H9 (cell line): ENCODE measurements around the gene NPB. TPM values are rescaled to one million over a fixed set of nuclear protein-coding genes. Genes with fewer than 3 reads are reported as not detected.

Experiments used
- DNase-seq: peaks from one replicate; pipeline ENCODE4 v3.0.0-alpha.2; 2017
- H2AFZ ChIP-seq: one replicate; pipeline ENCODE4 v1.6.1; 2013; ENCODE audit warnings: mild to moderate bottlenecking, low read length, control low read depth, moderate library complexity
- H2AK5ac ChIP-seq: 2 replicates; pipeline ENCODE4 v1.6.1; 2013; ENCODE audit warnings: low read length, control low read depth, mixed read lengths; ENCODE audit not compliant: insufficient read length
- H2BK120ac ChIP-seq: one replicate; pipeline ENCODE4 v1.6.1; 2013; ENCODE audit warnings: low read depth, mild to moderate bottlenecking, low read length, control low read depth, inconsistent platforms; ENCODE audit not compliant: poor library complexity, severe bottlenecking
- H2BK12ac ChIP-seq: 2 replicates; pipeline ENCODE4 v1.6.1; 2013; ENCODE audit warnings: low read length, control low read depth, mixed read lengths, low read depth; ENCODE audit not compliant: insufficient read length
- H2BK15ac ChIP-seq: 2 replicates; pipeline ENCODE4 v1.6.1; 2013; ENCODE audit warnings: low read depth, low read length, control low read depth
- H2BK20ac ChIP-seq: one replicate; pipeline ENCODE4 v1.6.1; 2013; ENCODE audit warnings: low read depth, mild to moderate bottlenecking, low read length, control low read depth, inconsistent platforms; ENCODE audit not compliant: poor library complexity, severe bottlenecking
- H2BK5ac ChIP-seq: 2 replicates; pipeline ENCODE4 v1.6.1; 2013; ENCODE audit warnings: low read length, control low read depth, mixed read lengths; ENCODE audit not compliant: insufficient read length
- H3K14ac ChIP-seq: 2 replicates; pipeline ENCODE4 v1.6.1; 2013; ENCODE audit warnings: low read length, control low read depth; ENCODE audit not compliant: insufficient read depth
- H3K18ac ChIP-seq: 2 replicates; pipeline ENCODE4 v1.6.1; 2013; ENCODE audit warnings: low read depth, mild to moderate bottlenecking, mixed read lengths, low read length, control low read depth; ENCODE audit not compliant: insufficient read length
- H3K23ac ChIP-seq: 2 replicates; pipeline ENCODE4 v1.6.1; 2013; ENCODE audit warnings: low read length, control low read depth, mixed read lengths, low read depth; ENCODE audit not compliant: insufficient read length
- H3K23me2 ChIP-seq: 2 replicates; pipeline ENCODE4 v1.6.1; 2013; ENCODE audit warnings: low read depth, mild to moderate bottlenecking, mixed read lengths, low read length, control low read depth; ENCODE audit not compliant: insufficient read length, poor library complexity, severe bottlenecking
- H3K27ac ChIP-seq: 2 replicates; pipeline ENCODE4 v1.5.1; 2013; ENCODE audit warnings: low read length, control low read depth, mixed read lengths, low read depth; ENCODE audit not compliant: insufficient read length
- H3K27me3 ChIP-seq: 2 replicates; pipeline ENCODE4 v1.6.1; 2013; ENCODE audit warnings: low read length, control low read depth, inconsistent platforms; ENCODE audit not compliant: insufficient read depth
- H3K4ac ChIP-seq: 2 replicates; pipeline ENCODE4 v1.6.1; 2013; ENCODE audit warnings: low read depth, mild to moderate bottlenecking, control low read depth, inconsistent platforms, low read length, moderate library complexity
- H3K4me1 ChIP-seq: 2 replicates; pipeline ENCODE4 v1.6.1; 2013; ENCODE audit warnings: low read length, control low read depth, inconsistent platforms; ENCODE audit not compliant: insufficient read depth
- H3K4me2 ChIP-seq: 2 replicates; pipeline ENCODE4 v1.6.1; 2013; ENCODE audit warnings: low read length, control low read depth, mixed read lengths; ENCODE audit not compliant: insufficient read length, insufficient read depth
- H3K56ac ChIP-seq: 2 replicates; pipeline ENCODE4 v1.6.1; 2013; ENCODE audit warnings: low read depth, mild to moderate bottlenecking, mixed read lengths, low read length, control low read depth; ENCODE audit not compliant: insufficient read length
- H3K79me1 ChIP-seq: 2 replicates; pipeline ENCODE4 v1.6.1; 2013; ENCODE audit warnings: low read depth, mild to moderate bottlenecking, moderate library complexity, low read length, control low read depth, inconsistent platforms; ENCODE audit not compliant: insufficient read depth, poor library complexity, severe bottlenecking
- H3K79me2 ChIP-seq: 2 replicates; pipeline ENCODE4 v1.6.1; 2013; ENCODE audit warnings: low read length, control low read depth, inconsistent platforms; ENCODE audit not compliant: insufficient read depth
- H3K9ac ChIP-seq: 2 replicates; pipeline ENCODE4 v1.6.1; 2013; ENCODE audit warnings: low read length, control low read depth, mixed read lengths; ENCODE audit not compliant: insufficient read length; ENCODE audit errors: extremely low read depth
- H3K9me3 ChIP-seq: one replicate; pipeline ENCODE4 v1.6.1; 2013; ENCODE audit warnings: low read depth, low read length, inconsistent platforms; ENCODE audit not compliant: control insufficient read depth
- H3T11ph ChIP-seq: one replicate; pipeline ENCODE4 v1.6.1; 2013; ENCODE audit warnings: mild to moderate bottlenecking, low read length, control low read depth, inconsistent platforms
- H4K20me1 ChIP-seq: one replicate; pipeline ENCODE4 v1.6.1; 2013; ENCODE audit not compliant: control insufficient read depth, insufficient read length, insufficient read depth
- H4K5ac ChIP-seq: 2 replicates; pipeline ENCODE4 v1.6.1; 2013; ENCODE audit warnings: low read depth, mild to moderate bottlenecking, mixed read lengths, low read length, control low read depth; ENCODE audit not compliant: insufficient read length
- H4K8ac ChIP-seq: replicated peaks from 2 replicates; pipeline ENCODE4 v1.6.1; 2013; ENCODE audit warnings: low read length, control low read depth, mixed read lengths, low read depth; ENCODE audit not compliant: insufficient read length
- H4K91ac ChIP-seq: 2 replicates; pipeline ENCODE4 v1.6.1; 2013; ENCODE audit warnings: low read depth, mild to moderate bottlenecking, moderate library complexity, mixed read lengths, low read length, control low read depth; ENCODE audit not compliant: insufficient read length
- H3K27ac Mint-ChIP-seq, 3 experiments: 2 replicates in 2 of 3; 3 replicates in 1 of 3; pipeline ENCODE4 v1.8.0; 2020 to 2021; ENCODE audit warnings: mixed read lengths in 3 of 3, mild to moderate bottlenecking in 1 of 3, moderate library complexity in 1 of 3
- H3K27me3 Mint-ChIP-seq: 2 replicates; pipeline ENCODE4 v1.8.0; 2021; ENCODE audit warnings: low read depth, mild to moderate bottlenecking, moderate library complexity, mixed read lengths
- H3K36me3 Mint-ChIP-seq, 3 experiments: 2 replicates in 2 of 3; 3 replicates in 1 of 3; pipeline ENCODE4 v1.8.0; 2020 to 2021; ENCODE audit warnings: low read depth in 3 of 3, mixed read lengths in 3 of 3; ENCODE audit not compliant: insufficient read depth in 1 of 3
- H3K4me1 Mint-ChIP-seq, 2 experiments: 2 replicates each; pipeline ENCODE4 v1.8.0; 2020; ENCODE audit warnings: mixed read lengths in 2 of 2
- H3K4me3 Mint-ChIP-seq, 2 experiments: 2 replicates in 1 of 2; 3 replicates in 1 of 2; pipeline ENCODE4 v1.8.0; 2020 to 2021; ENCODE audit warnings: mild to moderate bottlenecking in 2 of 2, mixed read lengths in 2 of 2, moderate library complexity in 1 of 2
- H3K9me3 Mint-ChIP-seq, 2 experiments: 2 replicates in 1 of 2; 3 replicates in 1 of 2; pipeline ENCODE4 v1.8.0; 2020; ENCODE audit warnings: mild to moderate bottlenecking in 2 of 2, mixed read lengths in 2 of 2, moderate library complexity in 1 of 2
- WGBS: extraction: QIAGEN DNeasy Blood & Tissue Kit; methylation state at CpG from one replicate; pipeline ENCODE4 v1.1.7; 2013; ENCODE audit warnings: missing lambda C conversion rate, low lambda C conversion rate, mixed read lengths; ENCODE audit not compliant: insufficient read length; ENCODE audit errors: extremely low coverage; 5-methylcytosine and 5-hydroxymethylcytosine counted together
- total RNA-seq: library from RNA; stranded (reverse); gene quantifications from 2 replicates; pipeline ENCODE4 v1.2.1, GENCODE V29; 2021
- TF ChIP-seq, protein P1 (sequence below): fragments of 200-600 bp; sonication (generic); conservative IDR thresholded peaks from 3 replicates; pipeline ENCODE4 v1.8.0; 2021; ENCODE audit warnings: antibody characterized with exemption, mild to moderate bottlenecking

Gene NPB
- total RNA-seq, 1 experiment from 2014 or later = 2.1 TPM

DNA sequence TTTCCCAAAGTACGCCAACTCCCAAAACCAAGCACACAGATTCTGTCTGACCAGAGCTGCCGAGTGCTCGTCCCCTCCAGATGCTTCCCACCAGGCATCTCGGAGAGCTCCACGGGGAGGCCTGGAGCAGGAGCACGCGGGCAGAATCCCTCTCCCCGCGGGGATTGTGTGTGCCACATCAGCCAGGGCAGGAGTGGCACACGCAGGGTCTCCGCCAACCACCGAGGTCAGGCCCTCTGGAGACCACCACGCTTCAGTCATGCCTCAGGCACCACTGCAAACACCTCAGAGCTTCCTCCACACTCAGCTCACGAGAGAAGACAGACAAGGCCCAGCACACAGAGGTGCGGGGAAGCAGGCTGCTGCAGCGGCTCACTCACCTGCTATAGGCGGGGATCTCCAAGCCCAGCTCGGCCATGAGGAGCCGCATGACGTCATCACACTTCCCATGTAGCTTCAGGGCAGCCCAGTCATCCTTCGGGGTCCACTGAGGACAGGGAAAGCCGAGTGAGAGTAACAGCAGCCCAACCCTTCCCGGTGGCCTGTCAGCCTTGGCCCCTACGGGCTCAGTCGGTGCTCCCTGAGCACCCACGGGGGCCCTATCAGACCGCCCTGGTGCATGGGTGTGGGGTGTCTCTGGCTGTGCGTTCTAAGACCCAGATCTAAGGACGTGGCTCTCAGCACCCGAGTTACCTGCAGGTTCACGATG lies 11.5 kb downstream of the NPB start:
- Histone ChIP-seq H2AFZ (no peak overlapping the region), H3K9me3 (no peaks in the 10 kb centered on the region), H3K18ac (no peak overlapping the region), H2AK5ac (no peak overlapping the region), H2BK15ac (no peak overlapping the region), H3K4ac (no peak overlapping the region), H3K23me2 (peaks cover 11% of the 10 kb centered on the region), H3K23ac (no peak overlapping the region), H3K79me1 (no peaks in the 10 kb centered on the region), H3K4me1 (no peaks in the 10 kb centered on the region), H3K79me2 (no peaks in the 10 kb centered on the region; the same call in 1 of the 2 replicates), H4K20me1 (no peaks in the 10 kb centered on the region), H4K5ac (no peak overlapping the region), H3K4me2 (no peak overlapping the region), H2BK12ac (no peak overlapping the region), H4K8ac (no peak overlapping the region), H2BK5ac (no peak overlapping the region), H3K9ac (no peak overlapping the region), H4K91ac (no peak overlapping the region), H2BK20ac (no peak overlapping the region), H2BK120ac (no peak overlapping the region), H3K56ac (no peak overlapping the region), H3T11ph (no peak overlapping the region), H3K27ac (no peak overlapping the region), H3K27me3 (no peaks in the 10 kb centered on the region), H3K14ac (no peak overlapping the region)
- H3K4me1 Mint-ChIP-seq = peaks cover 11 to 16% of the 10 kb centered on the region in 2 experiments
- DNase-seq = no peak
- no peak overlapping the region for H3K27ac Mint-ChIP-seq
- no CpG with 5 or more reads among the region's 31 CpGs for WGBS
- H3K27me3 Mint-ChIP-seq = no peaks in the 10 kb centered on the region
- no peaks in the 10 kb centered on the region; a peak in 1 of 5 replicates for H3K9me3 Mint-ChIP-seq
- peaks cover 15 to 37% (median 33%) of the 10 kb centered on the region in 3 experiments; a peak in 6 of 7 replicates for H3K36me3 Mint-ChIP-seq
- TF ChIP-seq, protein P1, sequence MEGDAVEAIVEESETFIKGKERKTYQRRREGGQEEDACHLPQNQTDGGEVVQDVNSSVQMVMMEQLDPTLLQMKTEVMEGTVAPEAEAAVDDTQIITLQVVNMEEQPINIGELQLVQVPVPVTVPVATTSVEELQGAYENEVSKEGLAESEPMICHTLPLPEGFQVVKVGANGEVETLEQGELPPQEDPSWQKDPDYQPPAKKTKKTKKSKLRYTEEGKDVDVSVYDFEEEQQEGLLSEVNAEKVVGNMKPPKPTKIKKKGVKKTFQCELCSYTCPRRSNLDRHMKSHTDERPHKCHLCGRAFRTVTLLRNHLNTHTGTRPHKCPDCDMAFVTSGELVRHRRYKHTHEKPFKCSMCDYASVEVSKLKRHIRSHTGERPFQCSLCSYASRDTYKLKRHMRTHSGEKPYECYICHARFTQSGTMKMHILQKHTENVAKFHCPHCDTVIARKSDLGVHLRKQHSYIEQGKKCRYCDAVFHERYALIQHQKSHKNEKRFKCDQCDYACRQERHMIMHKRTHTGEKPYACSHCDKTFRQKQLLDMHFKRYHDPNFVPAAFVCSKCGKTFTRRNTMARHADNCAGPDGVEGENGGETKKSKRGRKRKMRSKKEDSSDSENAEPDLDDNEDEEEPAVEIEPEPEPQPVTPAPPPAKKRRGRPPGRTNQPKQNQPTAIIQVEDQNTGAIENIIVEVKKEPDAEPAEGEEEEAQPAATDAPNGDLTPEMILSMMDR = no peak
- no peak overlapping the region for H3K4me3 Mint-ChIP-seq
